ENCODE results near the gene RPL26.
"Not testable (repeated sequence)": the region's sequence is repeated elsewhere in the genome, so short reads cannot be mapped to it uniquely, and the experiment has no call there.

The RPL26 gene

DNA sequence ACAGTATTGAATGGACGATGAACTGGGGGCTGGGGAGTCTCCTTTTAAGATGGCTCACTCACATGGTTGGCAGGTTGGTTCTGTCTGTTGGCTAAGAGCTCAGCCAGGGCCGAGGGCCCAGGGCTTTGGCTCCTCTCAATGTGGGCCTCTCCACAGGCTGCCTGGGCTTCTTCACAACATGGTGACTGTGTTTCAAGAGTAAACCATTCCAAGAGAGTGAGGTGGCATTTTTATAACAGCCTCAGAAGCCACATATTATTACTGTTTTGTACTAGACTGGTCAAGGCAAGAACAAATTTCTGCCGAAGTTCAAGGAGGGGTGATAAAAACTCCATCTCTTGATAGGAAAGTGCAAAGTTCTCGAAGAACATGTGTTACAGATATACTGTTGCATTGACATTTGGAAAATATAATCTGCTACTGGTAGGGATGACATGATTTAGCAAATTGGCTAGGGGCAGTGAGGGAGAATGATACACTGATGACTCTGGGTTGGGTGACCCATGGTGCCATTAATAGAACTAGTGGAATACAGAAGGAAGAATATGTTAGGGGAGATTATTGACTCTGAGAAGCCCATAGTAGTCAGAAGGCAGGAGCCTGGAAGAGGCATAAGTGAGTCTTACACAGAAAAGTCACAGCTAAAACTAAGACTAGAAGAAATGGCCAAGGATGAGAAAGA lies 20.2 kb downstream of the RPL26 start:
- no peak for DNase-seq

GRCh38 chr17:8360751-8361150 lies 22.2 kb downstream of the RPL26 start:
- DNase-seq = no peak

DNA sequence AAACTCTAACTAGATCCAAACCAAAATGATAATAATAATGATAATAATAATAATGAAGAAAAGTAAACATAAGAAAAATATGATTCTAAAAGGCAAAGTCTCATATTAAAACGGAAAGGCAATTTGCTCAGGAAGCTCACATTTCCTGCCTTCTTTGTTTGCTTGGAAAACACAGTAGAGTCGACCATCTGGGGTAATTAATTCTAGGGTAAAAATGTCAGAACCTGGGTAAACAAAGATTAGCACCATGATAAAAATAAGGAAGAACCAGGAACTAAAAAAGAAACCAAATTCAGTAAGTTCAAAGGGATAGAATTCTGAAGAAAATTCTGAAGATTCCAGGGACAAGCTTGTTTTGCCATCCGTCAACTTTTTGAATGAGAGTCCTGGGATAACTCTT lies 22.7 kb downstream of the RPL26 start:
- no peak for DNase-seq

GRCh38 chr17:8359769-8360168 lies 23.2 kb downstream of the RPL26 start:
- DNase-seq = peak; percentile 12

DNA sequence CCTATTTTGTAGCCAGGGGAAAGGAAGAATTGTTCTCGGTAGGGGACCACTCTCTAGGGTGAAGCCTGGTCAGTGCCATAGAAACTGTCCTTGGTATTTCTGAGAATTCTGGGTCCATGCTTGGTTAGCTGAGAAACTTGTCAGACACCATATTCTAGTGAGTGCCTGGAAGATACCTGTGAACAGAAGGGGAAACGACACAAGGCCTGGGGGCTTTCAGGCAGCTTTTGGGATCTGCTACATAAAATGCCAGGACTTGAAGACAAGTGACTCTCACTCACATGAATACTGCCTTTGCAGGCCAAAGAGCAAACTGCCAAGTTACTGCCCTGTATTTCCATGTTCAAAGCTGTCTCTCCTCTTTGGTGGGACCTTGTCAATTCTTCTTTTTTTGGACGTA lies 25.1 kb downstream of the RPL26 start:
- DNase-seq = no peak

GRCh38 chr17:8354236-8354635 lies 28.8 kb downstream of the RPL26 start:
- no peak for DNase-seq

DNA sequence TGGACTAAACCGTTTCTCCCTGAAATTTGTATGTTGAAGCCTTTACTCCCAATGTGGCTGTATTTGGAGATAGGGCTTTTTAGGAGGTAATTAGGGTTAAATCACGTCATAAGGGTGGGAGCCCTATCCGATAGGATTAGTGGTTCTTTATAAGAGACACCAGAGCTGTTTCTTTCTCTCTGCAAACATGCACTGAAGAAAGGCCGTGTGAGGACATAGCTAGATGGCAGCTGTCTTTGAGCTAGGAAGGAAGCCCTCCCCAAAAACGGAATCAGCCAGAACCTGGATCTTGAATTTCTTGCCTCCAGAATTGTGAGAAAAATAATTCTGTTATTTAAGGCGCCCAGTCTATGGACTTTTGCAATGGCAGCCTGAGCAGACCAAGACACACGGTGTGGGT lies 29.3 kb downstream of the RPL26 start:
- no peak for DNase-seq

GRCh38 chr17:8350339-8350738 lies 32.7 kb downstream of the RPL26 start:
- DNase-seq = no peak

- not testable (repeated sequence) for DNase-seq
Observed at GRCh38 chr17:8347001-8347400, 36.0 kb downstream of the RPL26 start.

GRCh38 chr17:8345951-8346665 lies 36.9 kb downstream of the RPL26 start:
- DNase-seq = no peak

- no peak for DNase-seq
Observed at GRCh38 chr17:8345052-8345690, 37.8 kb downstream of the RPL26 start.

GRCh38 chr17:8341456-8341855 lies 41.5 kb downstream of the RPL26 start:
- DNase-seq = no peak

GRCh38 chr17:8339540-8339939 lies 43.5 kb downstream of the RPL26 start, which contains the start of gene ODF4:
Gene ODF4 (plus strand): TSS chr17:8339840. CDS start chr17:8340052, 212 bp downstream.
- DNase-seq = no peak

GRCh38 chr17:8338753-8339140 lies 44.2 kb downstream of the RPL26 start:
- no peak for DNase-seq

GRCh38 chr17:8337802-8338752 lies 44.9 kb downstream of the RPL26 start:
- DNase-seq = peak; percentile 39

GRCh38 chr17:8333281-8333680 lies 49.7 kb downstream of the RPL26 start:
- DNase-seq = no peak

DNA sequence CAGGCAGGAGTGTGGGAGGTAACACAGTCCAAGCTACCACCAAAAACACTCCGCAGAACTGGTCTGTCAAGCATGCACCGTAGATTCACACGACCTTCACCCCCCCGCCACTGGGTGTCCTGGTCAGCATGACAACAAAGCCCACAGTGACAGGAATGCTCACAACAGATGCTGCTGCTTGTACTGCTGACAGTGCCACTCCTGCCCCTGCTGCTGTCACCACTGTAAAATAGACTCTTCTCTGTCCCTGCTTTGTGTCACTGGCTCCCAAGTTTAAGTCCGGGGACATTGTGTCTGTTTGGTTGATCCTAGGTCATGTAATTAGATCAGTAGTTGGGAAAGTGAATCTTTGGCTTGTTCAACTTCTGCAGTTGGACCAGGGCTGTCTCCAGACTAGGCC lies 50.3 kb downstream of the RPL26 start:
- DNase-seq = peak; percentile 56

GRCh38 chr17:8332128-8332527 lies 50.9 kb downstream of the RPL26 start:
- DNase-seq = no peak

Measured in eye (tissue), 1 donor.